Caco-2 (cell line): ENCODE results near the gene GRID1. TPM values are rescaled to one million over a fixed set of nuclear protein-coding genes. Genes with fewer than 3 reads are reported as not detected.

Experiments used
- BruUV-seq: library from RNA; stranded (reverse); fragments of 400-500 nt; replicated peaks from 2 replicates; lab custom pipeline; 2021; lab: Mats Ljungman, UMichigan
- CTCF ChIA-PET: fragments of 300-600 bp; sonication (Branson Sonifier 250); formaldehyde crosslinking; loops from one replicate; lab custom pipeline; 2022; ENCODE audit warnings: antibody characterized with exemption; lab: Charles Lee
- POLR2A ChIA-PET: fragments of 300-600 bp; sonication (Branson Sonifier 250); formaldehyde crosslinking; loops from one replicate; lab custom pipeline; 2022; ENCODE audit warnings: antibody characterized with exemption; lab: Charles Lee
- DNase-seq, 2 experiments: peaks; one replicate each; pipeline versions ENCODE4 v3.0.0 to v3.0.0-alpha.2; 2020 to 2022
- H3K27me3 ChIP-seq: replicated peaks from 2 replicates; pipeline ENCODE4 v1.6.0; 2011; ENCODE audit warnings: low read length; ENCODE audit not compliant: control insufficient read depth, insufficient read depth
- H3K36me3 ChIP-seq: 2 replicates; pipeline ENCODE4 v1.5.1; 2011; ENCODE audit warnings: low read length; ENCODE audit not compliant: control insufficient read depth, insufficient read depth
- H3K4me1 ChIP-seq: fragments of 250-450 bp; sonication (Bioruptor Pico); 2 replicates; pipeline ENCODE4 v1.5.1; 2020; ENCODE audit warnings: mild to moderate bottlenecking
- H3K4me3 ChIP-seq: 2 replicates; pipeline ENCODE4 v1.5.1; 2011; ENCODE audit warnings: low read depth, mild to moderate bottlenecking, control low read depth, low read length
- H3K9me3 ChIP-seq: fragments of 250-450 bp; sonication (Bioruptor Pico); 2 replicates; pipeline ENCODE4 v1.5.1; 2020; ENCODE audit warnings: mild to moderate bottlenecking, moderate library complexity
- H3K27ac Mint-ChIP-seq: one replicate; pipeline ENCODE4 v1.8.0; 2022; ENCODE audit warnings: mixed read lengths; ENCODE audit not compliant: unreplicated experiment
- H3K27me3 Mint-ChIP-seq: one replicate; pipeline ENCODE4 v1.8.0; 2022; ENCODE audit warnings: mixed read lengths; ENCODE audit not compliant: insufficient read depth, unreplicated experiment
- H3K36me3 Mint-ChIP-seq: one replicate; pipeline ENCODE4 v1.8.0; 2022; ENCODE audit warnings: mild to moderate bottlenecking, mixed read lengths; ENCODE audit not compliant: insufficient read depth, unreplicated experiment
- H3K4me1 Mint-ChIP-seq: one replicate; pipeline ENCODE4 v1.8.0; 2022; ENCODE audit warnings: low read depth, mixed read lengths; ENCODE audit not compliant: unreplicated experiment
- H3K4me3 Mint-ChIP-seq: one replicate; pipeline ENCODE4 v1.8.0; 2022; ENCODE audit warnings: mild to moderate bottlenecking, moderate library complexity, mixed read lengths; ENCODE audit not compliant: unreplicated experiment
- H3K9me3 Mint-ChIP-seq: one replicate; pipeline ENCODE4 v1.8.0; 2022; ENCODE audit warnings: mixed read lengths; ENCODE audit not compliant: unreplicated experiment
- CTCF ChIP-seq, 2 experiments: fragments of 200-600 bp in 1 of 2; IDR thresholded peaks; 1 replicate in 1 of 2; 2 replicates in 1 of 2; pipeline versions ENCODE4 v1.5.1 to v1.8.0; 2011 to 2022; ENCODE audit warnings: antibody characterized with exemption in 1 of 2, control low read depth in 1 of 2, inconsistent platforms in 1 of 2, low read depth in 1 of 2, low read length in 1 of 2, mild to moderate bottlenecking in 1 of 2, moderate library complexity in 1 of 2; ENCODE audit not compliant: insufficient read depth in 1 of 2, severe bottlenecking in 1 of 2, unreplicated experiment in 1 of 2
- intact Hi-C: fragments of 100-400 bp; cut with micrococcal nuclease; formaldehyde crosslinking; loops from one replicate; pipeline ENCODE4 v1.10.0; 2022; ENCODE audit not compliant: unreplicated experiment
- total RNA-seq: library from RNA; stranded (reverse); gene quantifications from 2 replicates; pipeline ENCODE4 v1.2.3, GENCODE V29; 2022

Gene GRID1
- total RNA-seq, 1 experiment from 2014 or later, result 8.0 TPM

GRCh38 chr10:85888559-85888958 is 478.0 kb downstream of the GRID1 start:
- peaks cover 13% of the 10 kb centered on the region for H3K4me1 Mint-ChIP-seq
- Histone ChIP-seq H3K4me3 (no peak overlapping the region), H3K9me3 (no peaks in the 10 kb centered on the region), H3K27me3 (no peaks in the 10 kb centered on the region), H3K36me3 (no peaks in the 10 kb centered on the region), H3K4me1 (no peaks in the 10 kb centered on the region)
- no peaks in the 10 kb centered on the region for H3K36me3 Mint-ChIP-seq
- no peak for DNase-seq
- peaks cover 3% of the 10 kb centered on the region for H3K9me3 Mint-ChIP-seq
- H3K27me3 Mint-ChIP-seq, result peaks cover 13% of the 10 kb centered on the region
- intact Hi-C loops, result no loop called here
- ChIA-PET CTCF (no interaction called here), POLR2A (no interaction called here)
- no peak for TF ChIP-seq CTCF (IDR thresholded peaks at IDR 0.05; ENCODE audit: insufficient read depth in 1 of 2, low read depth in 1 of 2, low read length in 1 of 2, severe bottlenecking in 1 of 2, unreplicated experiment in 1 of 2)
- H3K27ac Mint-ChIP-seq, result no peak overlapping the region
- BruUV-seq, result no TSS peak
- H3K4me3 Mint-ChIP-seq, result no peak overlapping the region

GRCh38 chr10:85888004-85888403 is 478.6 kb downstream of the GRID1 start:
- POLR2A ChIA-PET, result no interaction called here
- Mint-ChIP-seq H3K27ac (no peak overlapping the region), H3K36me3 (no peaks in the 10 kb centered on the region), H3K27me3 (peaks cover 14% of the 10 kb centered on the region), H3K9me3 (peaks cover 9% of the 10 kb centered on the region), H3K4me1 (peaks cover 13% of the 10 kb centered on the region), H3K4me3 (no peak overlapping the region)
- intact Hi-C loops, result no loop called here
- no TSS peak for BruUV-seq
- CTCF ChIA-PET, result no interaction called here
- no peak for DNase-seq
- Histone ChIP-seq H3K27me3 (no peaks in the 10 kb centered on the region), H3K4me3 (no peak overlapping the region), H3K36me3 (no peaks in the 10 kb centered on the region), H3K4me1 (no peaks in the 10 kb centered on the region), H3K9me3 (no peaks in the 10 kb centered on the region)
- TF ChIP-seq CTCF (IDR thresholded peaks at IDR 0.05; ENCODE audit: insufficient read depth in 1 of 2, low read depth in 1 of 2, low read length in 1 of 2, severe bottlenecking in 1 of 2, unreplicated experiment in 1 of 2), result no peak

GRCh38 chr10:85874208-85874607 is 492.4 kb downstream of the GRID1 start:
- no peak overlapping the region for H3K4me3 Mint-ChIP-seq
- no peaks in the 10 kb centered on the region for H3K36me3 Mint-ChIP-seq
- no peaks in the 10 kb centered on the region for H3K4me1 Mint-ChIP-seq
- intact Hi-C loops, result no loop called here
- no peaks in the 10 kb centered on the region for H3K4me1 ChIP-seq
- no peaks in the 10 kb centered on the region for H3K36me3 ChIP-seq
- ChIA-PET CTCF (no interaction called here), POLR2A (no interaction called here)
- TF ChIP-seq CTCF (IDR thresholded peaks at IDR 0.05; ENCODE audit: insufficient read depth in 1 of 2, low read depth in 1 of 2, low read length in 1 of 2, severe bottlenecking in 1 of 2, unreplicated experiment in 1 of 2), result no peak
- peaks cover 9% of the 10 kb centered on the region for H3K9me3 Mint-ChIP-seq
- no peak overlapping the region for H3K4me3 ChIP-seq
- no peaks in the 10 kb centered on the region for H3K27me3 ChIP-seq
- DNase-seq, result no peak
- H3K9me3 ChIP-seq, result no peaks in the 10 kb centered on the region
- H3K27ac Mint-ChIP-seq, result no peak overlapping the region
- H3K27me3 Mint-ChIP-seq, result peaks cover 4% of the 10 kb centered on the region
- BruUV-seq, result no TSS peak
